Rectal smooth muscle tissue (tissue), 1 donor: ENCODE results near the gene CACNB1.

ENCODE experiments used
- H3K27ac ChIP-seq: one replicate; pipeline ENCODE4 v1.7.0; 2013; ENCODE audit warnings: low read depth, low read length, inconsistent platforms
- H3K27me3 ChIP-seq: one replicate; pipeline ENCODE4 v1.7.0; 2013; ENCODE audit warnings: low read length; ENCODE audit not compliant: control insufficient read depth, insufficient read depth
- H3K36me3 ChIP-seq: one replicate; pipeline ENCODE4 v1.7.0; 2013; ENCODE audit warnings: low read length; ENCODE audit not compliant: control insufficient read depth, insufficient read depth
- H3K4me1 ChIP-seq: one replicate; pipeline ENCODE4 v1.7.0; 2013; ENCODE audit warnings: low read length; ENCODE audit not compliant: control insufficient read depth, insufficient read depth
- H3K4me3 ChIP-seq: one replicate; pipeline ENCODE4 v1.7.0; 2013; ENCODE audit warnings: low read length
- H3K9ac ChIP-seq: one replicate; pipeline ENCODE4 v1.7.0; 2013; ENCODE audit warnings: low read length

CACNB1 gene

GRCh38 chr17:39235555-39236449 is 38.3 kb upstream of the CACNB1 start:
- Histone ChIP-seq H3K27me3 (peaks cover 13% of the 10 kb centered on the region), H3K4me3 (no peak overlapping the region), H3K36me3 (no peaks in the 10 kb centered on the region), H3K9ac (no peak overlapping the region), H3K27ac (no peak overlapping the region), H3K4me1 (no peaks in the 10 kb centered on the region)

GRCh38 chr17:39231591-39232551 is 34.4 kb upstream of the CACNB1 start:
- Histone ChIP-seq H3K27me3 (peaks cover 15% of the 10 kb centered on the region), H3K4me1 (no peaks in the 10 kb centered on the region), H3K27ac (no peak overlapping the region), H3K4me3 (peak overlapping the region; percentile 37), H3K36me3 (no peaks in the 10 kb centered on the region), H3K9ac (no peak overlapping the region)

- H3K27me3 ChIP-seq: peaks cover 15% of the 10 kb centered on the region
- H3K4me3 ChIP-seq: no peak overlapping the region
- no peaks in the 10 kb centered on the region for H3K36me3 ChIP-seq
- no peak overlapping the region for H3K27ac ChIP-seq
- no peaks in the 10 kb centered on the region for H3K4me1 ChIP-seq
- no peak overlapping the region for H3K9ac ChIP-seq
Measured at GRCh38 chr17:39231091-39231561, 33.7 kb upstream of the CACNB1 start.

GRCh38 chr17:39230361-39230760 is 32.9 kb upstream of the CACNB1 start:
- peaks cover 15% of the 10 kb centered on the region for H3K27me3 ChIP-seq
- H3K4me3 ChIP-seq: no peak overlapping the region
- no peaks in the 10 kb centered on the region for H3K36me3 ChIP-seq
- H3K27ac ChIP-seq: no peak overlapping the region
- no peak overlapping the region for H3K9ac ChIP-seq
- no peaks in the 10 kb centered on the region for H3K4me1 ChIP-seq

GRCh38 chr17:39229274-39229913 is 31.9 kb upstream of the CACNB1 start:
- H3K27me3 ChIP-seq: peaks cover 15% of the 10 kb centered on the region
- no peak overlapping the region for H3K9ac ChIP-seq
- no peaks in the 10 kb centered on the region for H3K4me1 ChIP-seq
- H3K36me3 ChIP-seq: no peaks in the 10 kb centered on the region
- no peak overlapping the region for H3K27ac ChIP-seq
- no peak overlapping the region for H3K4me3 ChIP-seq

- H3K36me3 ChIP-seq: no peaks in the 10 kb centered on the region
- H3K4me3 ChIP-seq: no peak overlapping the region
- no peaks in the 10 kb centered on the region for H3K4me1 ChIP-seq
- peaks cover 15% of the 10 kb centered on the region for H3K27me3 ChIP-seq
- no peak overlapping the region for H3K9ac ChIP-seq
- H3K27ac ChIP-seq: no peak overlapping the region
Measured at GRCh38 chr17:39227364-39227919, 30.0 kb upstream of the CACNB1 start.

- H3K9ac ChIP-seq: no peak overlapping the region
- H3K36me3 ChIP-seq: no peaks in the 10 kb centered on the region
- peaks cover 8% of the 10 kb centered on the region for H3K27me3 ChIP-seq
- H3K4me3 ChIP-seq: peak overlapping the region; percentile 57
- no peaks in the 10 kb centered on the region for H3K4me1 ChIP-seq
- H3K27ac ChIP-seq: no peak overlapping the region
Measured at GRCh38 chr17:39225959-39226683, 28.7 kb upstream of the CACNB1 start.

- Histone ChIP-seq H3K27ac (no peak within 1 kb of the TSS), H3K4me3 (peak within 1 kb of the TSS; percentile 57), H3K4me1 (no peaks in the 10 kb centered on the region), H3K9ac (no peak within 1 kb of the TSS), H3K27me3 (peaks cover 8% of the 10 kb centered on the region), H3K36me3 (no peaks in the 10 kb centered on the region)
Measured at GRCh38 chr17:39225308-39225958, 28.0 kb upstream of the CACNB1 start, which contains the start of gene STAC2. Gene STAC2, minus strand, starts transcription at chr17:39225945. Its CDS starts 443 bp downstream, at chr17:39225502.

GRCh38 chr17:39224778-39225307 is 27.4 kb upstream of the CACNB1 start:
- Histone ChIP-seq H3K27me3 (peaks cover 8% of the 10 kb centered on the region), H3K27ac (no peak overlapping the region), H3K36me3 (no peaks in the 10 kb centered on the region), H3K9ac (no peak overlapping the region), H3K4me1 (no peaks in the 10 kb centered on the region), H3K4me3 (peak overlapping the region; percentile 44)

GRCh38 chr17:39223907-39224777 is 26.7 kb upstream of the CACNB1 start:
- H3K27me3 ChIP-seq: peaks cover 8% of the 10 kb centered on the region
- no peak overlapping the region for H3K4me3 ChIP-seq
- H3K36me3 ChIP-seq: no peaks in the 10 kb centered on the region
- H3K4me1 ChIP-seq: no peaks in the 10 kb centered on the region
- no peak overlapping the region for H3K9ac ChIP-seq
- H3K27ac ChIP-seq: no peak overlapping the region
